Measurements from ENCODE around the gene SLC37A3.

DNA sequence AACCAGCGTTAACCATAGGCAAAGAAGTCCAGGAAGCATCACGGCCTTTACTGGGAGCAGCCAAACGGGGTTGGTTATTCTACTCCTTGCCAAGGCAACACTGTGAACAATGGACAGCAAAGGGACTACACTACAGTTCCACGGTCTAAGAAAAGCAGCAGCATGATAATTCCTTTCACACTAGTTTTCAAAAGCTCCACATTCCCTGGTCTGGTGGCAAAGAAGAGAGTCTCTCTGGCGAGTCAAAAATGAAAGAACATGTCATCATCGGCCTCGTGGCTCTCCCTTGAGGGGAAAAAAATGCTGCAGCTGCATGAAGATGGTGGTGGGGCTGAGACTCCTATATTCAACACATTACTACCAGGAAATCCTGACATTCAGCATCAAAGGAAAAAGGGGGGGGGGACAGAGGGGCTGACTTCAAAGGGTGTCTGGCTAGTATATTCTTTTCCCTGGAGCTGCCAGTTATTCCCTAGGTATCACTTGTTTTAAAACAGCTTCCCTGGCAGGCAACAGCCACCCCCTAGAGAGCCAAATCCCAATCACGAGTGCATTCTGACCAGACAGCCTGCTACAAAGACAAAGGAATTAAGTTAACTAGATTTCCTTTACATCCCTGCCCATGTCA, 49.1 kb downstream of the SLC37A3 start:
- no peak for TF ChIP-seq POLR2A (IDR thresholded peaks at IDR 0.05)
- TF ChIP-seq, protein P1, sequence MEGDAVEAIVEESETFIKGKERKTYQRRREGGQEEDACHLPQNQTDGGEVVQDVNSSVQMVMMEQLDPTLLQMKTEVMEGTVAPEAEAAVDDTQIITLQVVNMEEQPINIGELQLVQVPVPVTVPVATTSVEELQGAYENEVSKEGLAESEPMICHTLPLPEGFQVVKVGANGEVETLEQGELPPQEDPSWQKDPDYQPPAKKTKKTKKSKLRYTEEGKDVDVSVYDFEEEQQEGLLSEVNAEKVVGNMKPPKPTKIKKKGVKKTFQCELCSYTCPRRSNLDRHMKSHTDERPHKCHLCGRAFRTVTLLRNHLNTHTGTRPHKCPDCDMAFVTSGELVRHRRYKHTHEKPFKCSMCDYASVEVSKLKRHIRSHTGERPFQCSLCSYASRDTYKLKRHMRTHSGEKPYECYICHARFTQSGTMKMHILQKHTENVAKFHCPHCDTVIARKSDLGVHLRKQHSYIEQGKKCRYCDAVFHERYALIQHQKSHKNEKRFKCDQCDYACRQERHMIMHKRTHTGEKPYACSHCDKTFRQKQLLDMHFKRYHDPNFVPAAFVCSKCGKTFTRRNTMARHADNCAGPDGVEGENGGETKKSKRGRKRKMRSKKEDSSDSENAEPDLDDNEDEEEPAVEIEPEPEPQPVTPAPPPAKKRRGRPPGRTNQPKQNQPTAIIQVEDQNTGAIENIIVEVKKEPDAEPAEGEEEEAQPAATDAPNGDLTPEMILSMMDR (IDR thresholded peaks at IDR 0.05) = peak in 1 of 12 donors; percentile 6

Measured in heart left ventricle (tissue), 13 donors.